Measurements from ENCODE around the gene SLC34A1.
"Not testable (repeated sequence)": the region's sequence is repeated elsewhere in the genome, so short reads cannot be mapped to it uniquely, and the experiment has no call there.

Gene SLC34A1

DNA sequence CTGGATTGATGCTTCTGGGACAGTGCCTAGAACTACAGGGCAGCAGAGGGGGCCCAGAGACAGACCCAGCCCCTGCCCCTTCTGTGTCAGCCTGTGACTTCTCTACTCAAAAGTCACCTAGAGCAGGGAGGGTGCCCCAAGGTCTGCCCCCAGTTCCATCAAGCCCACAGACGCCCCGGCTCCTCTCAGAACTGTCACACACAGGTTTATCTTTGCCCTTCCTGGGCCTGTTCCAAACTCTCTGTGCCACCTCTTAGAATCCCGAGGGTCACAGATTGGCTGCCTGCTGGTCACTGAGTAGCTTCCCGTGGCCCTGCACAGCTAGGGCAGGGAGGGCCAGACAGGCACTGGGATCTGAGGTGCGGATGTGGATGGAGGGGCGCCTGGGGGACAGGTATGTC is 24.8 kb upstream of the SLC34A1 start:
- H3F3A ChIP-seq (ENCODE audit: insufficient read depth): peaks cover 17% of the 10 kb centered on the region
- no peaks in the 10 kb centered on the region for H3K9me3 ChIP-seq (ENCODE audit: insufficient read depth, low read length)
- H3K27me3 ChIP-seq (ENCODE audit: low read length): no peaks in the 10 kb centered on the region
- TF ChIP-seq EZH2phosphoT487 (conservative IDR thresholded peaks at IDR 0.05; ENCODE audit: low read length): no peak
- no peaks in the 10 kb centered on the region for H3K79me2 ChIP-seq (ENCODE audit: insufficient read depth, low read length)
- no peaks in the 10 kb centered on the region for H4K20me1 ChIP-seq (ENCODE audit: low read depth, low read length)
- H3K9me2 ChIP-seq (replicated peaks; ENCODE audit: insufficient read depth, low read length): no peaks in the 10 kb centered on the region
- H3K9ac ChIP-seq (ENCODE audit: low read length): no peak overlapping the region
- H3K27ac ChIP-seq (ENCODE audit: low read depth, low read length): no peak overlapping the region
- no peak overlapping the region for H3K4me2 ChIP-seq (ENCODE audit: low read depth, low read length, poor library complexity, severe bottlenecking)
- H2AFZ ChIP-seq (ENCODE audit: low read depth, low read length, severe bottlenecking): no peak overlapping the region
- no peaks in the 10 kb centered on the region for H3K36me3 ChIP-seq (ENCODE audit: low read length)
- H3K4me3 ChIP-seq (ENCODE audit: insufficient read depth, low read length, poor library complexity, severe bottlenecking): no peak overlapping the region

- H3K9ac ChIP-seq (ENCODE audit: low read length): no peak overlapping the region
- no peak for TF ChIP-seq CTCF (IDR thresholded peaks at IDR 0.05; ENCODE audit: insufficient read depth, low read length, poor library complexity, severe bottlenecking)
- no peak for TF ChIP-seq EZH2phosphoT487 (conservative IDR thresholded peaks at IDR 0.05; ENCODE audit: low read length)
Measured at GRCh38 chr5:177359860-177360259, 24.4 kb upstream of the SLC34A1 start.

GRCh38 chr5:177360740-177361139 is 23.5 kb upstream of the SLC34A1 start:
- not testable (repeated sequence) for H3K4me2 ChIP-seq (ENCODE audit: low read depth, low read length, poor library complexity, severe bottlenecking); H3K4me3 ChIP-seq (ENCODE audit: insufficient read depth, low read length, poor library complexity, severe bottlenecking); H3K27ac ChIP-seq (ENCODE audit: low read depth, low read length); H4K20me1 ChIP-seq (ENCODE audit: low read depth, low read length); H3K9me2 ChIP-seq (replicated peaks; ENCODE audit: insufficient read depth, low read length); H3K79me2 ChIP-seq (ENCODE audit: insufficient read depth, low read length); H3K9me3 ChIP-seq (ENCODE audit: insufficient read depth, low read length); H3K27me3 ChIP-seq (ENCODE audit: low read length); H3K9ac ChIP-seq (ENCODE audit: low read length); H3K36me3 ChIP-seq (ENCODE audit: low read length); H2AFZ ChIP-seq (ENCODE audit: low read depth, low read length, severe bottlenecking)
- H3F3A ChIP-seq (ENCODE audit: insufficient read depth): peaks cover 17% of the 10 kb centered on the region

More at GRCh38 chr5:177359860-177360259, 24.4 kb upstream of the SLC34A1 start:
- Histone ChIP-seq H4K20me1 (ENCODE audit: low read depth, low read length) (no peaks in the 10 kb centered on the region), H3K27ac (ENCODE audit: low read depth, low read length) (no peak overlapping the region), H3K4me2 (ENCODE audit: low read depth, low read length, poor library complexity, severe bottlenecking) (no peak overlapping the region), H3F3A (ENCODE audit: insufficient read depth) (peaks cover 17% of the 10 kb centered on the region), H3K36me3 (ENCODE audit: low read length) (no peaks in the 10 kb centered on the region), H3K9me2 (replicated peaks; ENCODE audit: insufficient read depth, low read length) (no peaks in the 10 kb centered on the region), H2AFZ (ENCODE audit: low read depth, low read length, severe bottlenecking) (no peak overlapping the region), H3K4me3 (ENCODE audit: insufficient read depth, low read length, poor library complexity, severe bottlenecking) (no peak overlapping the region), H3K79me2 (ENCODE audit: insufficient read depth, low read length) (no peaks in the 10 kb centered on the region), H3K9me3 (ENCODE audit: insufficient read depth, low read length) (no peaks in the 10 kb centered on the region), H3K27me3 (ENCODE audit: low read length) (no peaks in the 10 kb centered on the region)

- peaks cover 14% of the 10 kb centered on the region for H3F3A ChIP-seq (ENCODE audit: insufficient read depth)
- H2AFZ ChIP-seq (ENCODE audit: low read depth, low read length, severe bottlenecking): no peak overlapping the region
- H3K27ac ChIP-seq (ENCODE audit: low read depth, low read length): peak overlapping the region; percentile 47; the same call in 1 of the 2 replicates
- H3K27me3 ChIP-seq (ENCODE audit: low read length): no peaks in the 10 kb centered on the region
- H3K9me3 ChIP-seq (ENCODE audit: insufficient read depth, low read length): no peaks in the 10 kb centered on the region
- TF ChIP-seq CTCF (IDR thresholded peaks at IDR 0.05; ENCODE audit: insufficient read depth, low read length, poor library complexity, severe bottlenecking) (no peak), EZH2phosphoT487 (conservative IDR thresholded peaks at IDR 0.05; ENCODE audit: low read length) (no peak)
- H3K9me2 ChIP-seq (replicated peaks; ENCODE audit: insufficient read depth, low read length): no peaks in the 10 kb centered on the region
- H3K9ac ChIP-seq (ENCODE audit: low read length): peak overlapping the region; percentile 9; the same call in 1 of the 2 replicates
- no peak overlapping the region for H3K4me2 ChIP-seq (ENCODE audit: low read depth, low read length, poor library complexity, severe bottlenecking)
- no peak overlapping the region for H3K4me3 ChIP-seq (ENCODE audit: insufficient read depth, low read length, poor library complexity, severe bottlenecking)
- no peaks in the 10 kb centered on the region for H3K36me3 ChIP-seq (ENCODE audit: low read length)
- no peaks in the 10 kb centered on the region for H4K20me1 ChIP-seq (ENCODE audit: low read depth, low read length)
- H3K79me2 ChIP-seq (ENCODE audit: insufficient read depth, low read length): no peaks in the 10 kb centered on the region
Measured at GRCh38 chr5:177361418-177362291, 22.6 kb upstream of the SLC34A1 start.

Data from SU-DHL-6 (cell line).